ENCODE measurements around the gene KCNJ11.

GRCh38 chr11:17413414-17414316 lies 25.2 kb upstream of the KCNJ11 start:
- TF ChIP-seq GABPA (IDR thresholded peaks at IDR 0.05; ENCODE audit: borderline replicate concordance, insufficient read depth, low read length) (no peak), SRF (IDR thresholded peaks at IDR 0.05; ENCODE audit: low read depth, low read length) (no peak), MAX (IDR thresholded peaks at IDR 0.05) (no peak), JUND (IDR thresholded peaks at IDR 0.05; ENCODE audit: low read length) (no peak), RAD21 (IDR thresholded peaks at IDR 0.05 in 1 of 2, conservative IDR thresholded peaks at IDR 0.05 in 1 of 2; ENCODE audit: low read depth in 2 of 2, low read length in 2 of 2) (no peak), CTCF (IDR thresholded peaks at IDR 0.05; ENCODE audit: control extremely low read depth in 1 of 3, insufficient read depth in 1 of 3, low read depth in 1 of 3, low read length in 3 of 3) (no peak), CHD1 (IDR thresholded peaks at IDR 0.05; ENCODE audit: low read depth, low read length) (no peak)
